OCI-LY7 (cell line): Measurements from ENCODE around the gene DAB2IP. TPM values are rescaled to one million over a fixed set of nuclear protein-coding genes. Genes with fewer than 3 reads are reported as not detected.

Experiments used
- BruUV-seq: library from RNA; stranded (reverse); fragments of 400-500 nt; replicated peaks from 2 replicates; lab custom pipeline; 2021; lab: Mats Ljungman, UMichigan
- CTCF ChIA-PET: fragments of 300-600 bp; sonication (Branson Sonifier 250); formaldehyde crosslinking; loops from one replicate; lab custom pipeline; 2022; ENCODE audit warnings: antibody characterized with exemption; ENCODE audit not compliant: unreplicated experiment; lab: Charles Lee
- POLR2A ChIA-PET: fragments of 300-600 bp; sonication (Branson Sonifier 250); formaldehyde crosslinking; loops from one replicate; lab custom pipeline; 2022; ENCODE audit warnings: antibody characterized with exemption; lab: Charles Lee
- DNase-seq: peaks from one replicate; pipeline ENCODE4 v3.0.0-alpha.2; 2015; ENCODE audit warnings: low spot score
- H2AFZ ChIP-seq: fragments of 200-600 bp; sonication (generic), shearing (Covaris generic); 2 replicates; pipeline ENCODE4 v1.6.1; 2014; ENCODE audit warnings: mild to moderate bottlenecking, antibody characterized with exemption, low read length, moderate library complexity
- H3K27ac ChIP-seq: fragments of 200-600 bp; sonication (generic); 2 replicates; pipeline ENCODE4 v1.5.1; 2014; ENCODE audit warnings: mixed run types, low read depth, mild to moderate bottlenecking, moderate library complexity, low read length, inconsistent platforms; ENCODE audit not compliant: poor library complexity, severe bottlenecking
- H3K36me3 ChIP-seq: fragments of 200-600 bp; sonication (generic); 2 replicates; pipeline ENCODE4 v1.6.1; 2014; ENCODE audit warnings: mild to moderate bottlenecking, antibody characterized with exemption, low read length, moderate library complexity, mixed read lengths; ENCODE audit not compliant: insufficient read depth
- H3K4me1 ChIP-seq: fragments of 200-600 bp; sonication (generic); 2 replicates; pipeline ENCODE4 v1.5.1; 2014; ENCODE audit warnings: mild to moderate bottlenecking, low read length; ENCODE audit not compliant: insufficient read depth, poor library complexity, severe bottlenecking
- H3K4me2 ChIP-seq: fragments of 200-600 bp; sonication (generic); 2 replicates; pipeline ENCODE4 v1.6.1; 2014; ENCODE audit warnings: mild to moderate bottlenecking, low read length
- H3K4me3 ChIP-seq: fragments of 200-600 bp; sonication (generic); 2 replicates; pipeline ENCODE4 v1.5.1; 2014; ENCODE audit warnings: mild to moderate bottlenecking, low read depth, low read length; ENCODE audit not compliant: poor library complexity, severe bottlenecking
- H3K79me2 ChIP-seq: fragments of 200-600 bp; sonication (generic); 2 replicates; pipeline ENCODE4 v1.6.1; 2016; ENCODE audit warnings: low read depth, mild to moderate bottlenecking, low read length, moderate library complexity, mixed read lengths; ENCODE audit not compliant: insufficient read depth
- H3K9me2 ChIP-seq: fragments of 200-600 bp; sonication (generic); 2 replicates; pipeline ENCODE4 v1.6.1; 2016; ENCODE audit warnings: mild to moderate bottlenecking, low read length, mixed read lengths; ENCODE audit not compliant: insufficient read depth
- H3K9me3 ChIP-seq: fragments of 200-600 bp; sonication (generic); 2 replicates; pipeline ENCODE4 v1.6.1; 2014; ENCODE audit warnings: mild to moderate bottlenecking, mixed run types, low read length, mixed read lengths
- H4K20me1 ChIP-seq: fragments of 200-600 bp; sonication (generic); 2 replicates; pipeline ENCODE4 v1.6.1; 2014; ENCODE audit warnings: mild to moderate bottlenecking, antibody characterized with exemption, low read length, moderate library complexity, mixed read lengths; ENCODE audit not compliant: insufficient read depth
- CTCF ChIP-seq: fragments of 200-600 bp; sonication (generic); conservative IDR thresholded peaks from 2 replicates; pipeline ENCODE4 v1.5.1; 2014; ENCODE audit warnings: mild to moderate bottlenecking, antibody characterized with exemption, low read length, moderate library complexity, mixed read lengths
- EZH2phosphoT487 ChIP-seq: fragments of 200-600 bp; sonication (generic); IDR thresholded peaks from 2 replicates; pipeline ENCODE4 v1.6.1; 2018; ENCODE audit warnings: low read depth, borderline replicate concordance, mild to moderate bottlenecking, mixed run types, antibody characterized with exemption, low read length, moderate library complexity, mixed read lengths
- intact Hi-C: fragments of 100-400 bp; cut with micrococcal nuclease; formaldehyde crosslinking; loops from one replicate; pipeline ENCODE4 v1.10.0; 2022; ENCODE audit not compliant: unreplicated experiment
- total RNA-seq, 2 experiments: library from RNA; depleted of rRNA in 1 of 2; stranded (reverse); fragments of >200 nt in 1 of 2; shearing (Covaris generic) in 1 of 2; gene quantifications; 2 replicates each; pipeline ENCODE4 v1.2.3, GENCODE V29; 2014 to 2022

The DAB2IP gene
- total RNA-seq, 2 experiments from 2014 or later: 3.9 to 11.1 TPM

GRCh38 chr9:121689461-121690157 lies 38.2 kb downstream of the DAB2IP start:
- Histone ChIP-seq H3K27ac (no peak overlapping the region), H3K4me1 (peaks cover 13% of the 10 kb centered on the region), H3K4me3 (no peak overlapping the region), H3K9me2 (no peaks in the 10 kb centered on the region), H4K20me1 (no peaks in the 10 kb centered on the region), H3K9me3 (no peaks in the 10 kb centered on the region), H3K4me2 (no peak overlapping the region), H3K36me3 (no peaks in the 10 kb centered on the region), H3K79me2 (no peaks in the 10 kb centered on the region), H2AFZ (no peak overlapping the region)
- no TSS peak for BruUV-seq
- ChIA-PET POLR2A (interaction anchor here (1.1 kb wide), 1 partner anchor 13 kb away, joined by 3 read pairs; no protein-coding TSS in a partner anchor), CTCF (interaction anchor here (0.8 to 1.6 kb wide), 2 partner anchors 9 to 300 kb away, joined by 3 read pairs; no protein-coding TSS in a partner anchor)
- intact Hi-C loops: no loop called here
- DNase-seq: no peak
- TF ChIP-seq CTCF: no peak
- TF ChIP-seq EZH2phosphoT487: no peak

GRCh38 chr9:121690316-121690715 lies 38.9 kb downstream of the DAB2IP start:
- H3K79me2 ChIP-seq: no peaks in the 10 kb centered on the region
- ChIA-PET POLR2A (interaction anchor here (1.1 kb wide), 1 partner anchor 12 kb away, joined by 3 read pairs; no protein-coding TSS in a partner anchor), CTCF (interaction anchor here (0.8 to 1.6 kb wide), 2 partner anchors 9 to 300 kb away, joined by 3 read pairs; no protein-coding TSS in a partner anchor)
- no peak overlapping the region for H3K4me3 ChIP-seq
- BruUV-seq: no TSS peak
- TF ChIP-seq EZH2phosphoT487: no peak
- TF ChIP-seq CTCF: no peak
- H3K9me2 ChIP-seq: no peaks in the 10 kb centered on the region
- H3K36me3 ChIP-seq: no peaks in the 10 kb centered on the region
- no peaks in the 10 kb centered on the region for H3K9me3 ChIP-seq
- peaks cover 13% of the 10 kb centered on the region for H3K4me1 ChIP-seq
- no peak overlapping the region for H3K4me2 ChIP-seq
- H4K20me1 ChIP-seq: no peaks in the 10 kb centered on the region
- H2AFZ ChIP-seq: no peak overlapping the region
- H3K27ac ChIP-seq: no peak overlapping the region
- no peak for DNase-seq
- intact Hi-C loops: no loop called here

- H3K4me1 ChIP-seq: peaks cover 13% of the 10 kb centered on the region
- no peaks in the 10 kb centered on the region for H3K79me2 ChIP-seq
- no peak overlapping the region for H3K4me2 ChIP-seq
- no peak overlapping the region for H3K27ac ChIP-seq
- no peak for TF ChIP-seq CTCF
- no peak for TF ChIP-seq EZH2phosphoT487
- intact Hi-C loops: no loop called here
- no TSS peak for BruUV-seq
- H3K9me2 ChIP-seq: no peaks in the 10 kb centered on the region
- ChIA-PET POLR2A (no interaction called here), CTCF (no interaction called here)
- no peaks in the 10 kb centered on the region for H4K20me1 ChIP-seq
- no peaks in the 10 kb centered on the region for H3K9me3 ChIP-seq
- DNase-seq: no peak
- H3K36me3 ChIP-seq: no peaks in the 10 kb centered on the region
- H3K4me3 ChIP-seq: no peak overlapping the region
- H2AFZ ChIP-seq: no peak overlapping the region
Observed at GRCh38 chr9:121690766-121691165, 39.3 kb downstream of the DAB2IP start.
